SH-SY5Y (cell line): Measurements from ENCODE around the gene MAP3K14.

Experiments used
- GATA2 ChIP-seq: IDR thresholded peaks from 2 replicates; pipeline ENCODE4 v1.6.1; 2011; ENCODE audit warnings: mild to moderate bottlenecking, low read depth, low read length
- GATA3 ChIP-seq: IDR thresholded peaks from 2 replicates; pipeline ENCODE4 v1.6.1; 2011; ENCODE audit warnings: low read depth, mild to moderate bottlenecking, low read length, moderate library complexity

DNA sequence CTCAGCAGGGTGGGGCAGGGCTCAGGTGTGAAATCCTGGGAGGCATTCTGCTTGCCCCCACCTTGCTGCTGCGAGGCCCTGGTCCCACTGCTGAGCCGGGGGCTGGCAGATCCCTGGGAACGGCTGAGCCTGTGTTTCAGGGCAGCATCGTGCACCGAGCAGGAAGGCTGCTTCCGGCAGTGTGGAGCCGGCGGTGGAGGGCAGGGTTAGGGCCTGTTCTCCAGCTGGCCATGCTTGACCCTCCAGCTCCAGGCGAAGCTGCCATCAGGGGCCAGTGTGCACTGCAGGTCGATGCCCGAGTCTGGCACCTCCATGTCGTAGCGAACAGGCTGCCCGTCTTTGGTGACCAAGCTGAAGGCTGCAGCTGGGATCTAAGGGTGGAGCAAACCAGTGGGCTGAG is 52.4 kb downstream of the MAP3K14 start:
- TF ChIP-seq GATA2 (no peak), GATA3 (no peak)
